Calu3 (cell line): ENCODE data around the gene ERLEC1. TPM values are rescaled to one million over a fixed set of nuclear protein-coding genes. Genes with fewer than 3 reads are reported as not detected.
"Not testable (repeated sequence)": the region's sequence is repeated elsewhere in the genome, so short reads cannot be mapped to it uniquely, and the experiment has no call there.

Experiments used
- BruUV-seq: library from RNA; stranded (reverse); fragments of 400-500 nt; replicated peaks from 2 replicates; lab custom pipeline; 2021; lab: Mats Ljungman, UMichigan
- CTCF ChIA-PET: fragments of 300-600 bp; sonication (Branson Sonifier 250); formaldehyde crosslinking; loops from one replicate; lab custom pipeline; 2022; ENCODE audit warnings: antibody characterized with exemption; lab: Charles Lee
- DNase-seq: peaks from one replicate; pipeline ENCODE4 v3.0.0; 2022
- H3K27ac Mint-ChIP-seq: one replicate; pipeline ENCODE4 v1.8.0; 2022; ENCODE audit warnings: mixed read lengths; ENCODE audit not compliant: unreplicated experiment
- H3K27me3 Mint-ChIP-seq: one replicate; pipeline ENCODE4 v1.8.0; 2022; ENCODE audit warnings: mixed read lengths; ENCODE audit not compliant: unreplicated experiment
- H3K36me3 Mint-ChIP-seq: one replicate; pipeline ENCODE4 v1.8.0; 2022; ENCODE audit warnings: mild to moderate bottlenecking, moderate library complexity, mixed read lengths; ENCODE audit not compliant: insufficient read depth, unreplicated experiment
- H3K4me1 Mint-ChIP-seq: one replicate; pipeline ENCODE4 v1.8.0; 2022; ENCODE audit warnings: mild to moderate bottlenecking, low read depth, mixed read lengths; ENCODE audit not compliant: unreplicated experiment
- H3K4me3 Mint-ChIP-seq: one replicate; pipeline ENCODE4 v1.8.0; 2022; ENCODE audit warnings: mild to moderate bottlenecking, low read depth, moderate library complexity, mixed read lengths; ENCODE audit not compliant: unreplicated experiment
- H3K9me3 Mint-ChIP-seq: one replicate; pipeline ENCODE4 v1.8.0; 2022; ENCODE audit warnings: low read depth, mixed read lengths; ENCODE audit not compliant: unreplicated experiment
- intact Hi-C: fragments of 100-400 bp; cut with micrococcal nuclease; formaldehyde crosslinking; loops from one replicate; pipeline ENCODE4 v1.10.0; 2022; ENCODE audit not compliant: unreplicated experiment
- total RNA-seq: library from RNA; stranded (reverse); gene quantifications from 2 replicates; pipeline ENCODE4 v1.2.3, GENCODE V29; 2022
- TF ChIP-seq, protein P1 (sequence below): fragments of 200-600 bp; IDR thresholded peaks from one replicate; pipeline ENCODE4 v1.8.0; 2022; ENCODE audit warnings: antibody characterized with exemption; ENCODE audit not compliant: unreplicated experiment

Gene ERLEC1
- total RNA-seq, 1 experiment from 2014 or later, result 51.9 TPM

DNA sequence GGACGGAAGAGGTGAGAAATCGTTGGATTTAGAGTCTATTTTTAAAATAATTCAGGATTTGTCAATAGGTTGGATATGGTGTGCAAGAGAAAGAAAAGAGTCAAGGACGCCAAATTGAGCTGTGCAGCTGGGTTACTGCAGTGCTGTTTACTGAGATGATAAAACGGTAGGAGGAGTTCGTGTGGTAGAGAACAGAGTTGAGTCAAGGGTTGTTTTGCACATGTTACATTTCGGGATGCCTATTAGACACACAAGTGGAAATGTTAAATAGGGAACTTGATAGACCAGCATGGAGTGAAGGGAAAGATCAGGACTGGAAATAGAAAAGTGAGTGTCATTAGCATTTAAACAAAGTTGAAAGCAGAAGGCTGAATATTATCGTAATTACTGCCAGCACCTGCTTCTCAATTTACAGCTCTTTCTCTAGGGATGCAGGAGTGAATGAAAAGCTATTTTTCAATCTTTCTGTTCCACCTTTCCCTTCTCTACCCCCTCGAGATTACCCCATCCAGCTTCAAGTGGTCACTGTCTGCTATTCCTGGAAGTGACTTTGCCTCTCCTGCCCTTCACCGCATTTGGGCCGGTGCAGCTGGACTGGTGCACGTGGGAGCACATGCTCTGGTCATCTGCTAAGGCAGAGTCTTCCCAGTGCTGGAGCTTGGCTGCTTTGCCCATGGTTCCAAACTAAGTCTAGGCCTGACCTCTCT is 42.6 kb downstream of the ERLEC1 start:
- H3K27me3 Mint-ChIP-seq, result no peaks in the 10 kb centered on the region
- TF ChIP-seq, protein P1, sequence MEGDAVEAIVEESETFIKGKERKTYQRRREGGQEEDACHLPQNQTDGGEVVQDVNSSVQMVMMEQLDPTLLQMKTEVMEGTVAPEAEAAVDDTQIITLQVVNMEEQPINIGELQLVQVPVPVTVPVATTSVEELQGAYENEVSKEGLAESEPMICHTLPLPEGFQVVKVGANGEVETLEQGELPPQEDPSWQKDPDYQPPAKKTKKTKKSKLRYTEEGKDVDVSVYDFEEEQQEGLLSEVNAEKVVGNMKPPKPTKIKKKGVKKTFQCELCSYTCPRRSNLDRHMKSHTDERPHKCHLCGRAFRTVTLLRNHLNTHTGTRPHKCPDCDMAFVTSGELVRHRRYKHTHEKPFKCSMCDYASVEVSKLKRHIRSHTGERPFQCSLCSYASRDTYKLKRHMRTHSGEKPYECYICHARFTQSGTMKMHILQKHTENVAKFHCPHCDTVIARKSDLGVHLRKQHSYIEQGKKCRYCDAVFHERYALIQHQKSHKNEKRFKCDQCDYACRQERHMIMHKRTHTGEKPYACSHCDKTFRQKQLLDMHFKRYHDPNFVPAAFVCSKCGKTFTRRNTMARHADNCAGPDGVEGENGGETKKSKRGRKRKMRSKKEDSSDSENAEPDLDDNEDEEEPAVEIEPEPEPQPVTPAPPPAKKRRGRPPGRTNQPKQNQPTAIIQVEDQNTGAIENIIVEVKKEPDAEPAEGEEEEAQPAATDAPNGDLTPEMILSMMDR, result no peak
- BruUV-seq, result no TSS peak
- no peak overlapping the region for H3K4me3 Mint-ChIP-seq
- H3K9me3 Mint-ChIP-seq, result no peaks in the 10 kb centered on the region
- no peaks in the 10 kb centered on the region for H3K36me3 Mint-ChIP-seq
- intact Hi-C loops, result no loop called here
- H3K27ac Mint-ChIP-seq, result no peak overlapping the region
- CTCF ChIA-PET, result no interaction called here
- H3K4me1 Mint-ChIP-seq, result no peaks in the 10 kb centered on the region
- no peak for DNase-seq

DNA sequence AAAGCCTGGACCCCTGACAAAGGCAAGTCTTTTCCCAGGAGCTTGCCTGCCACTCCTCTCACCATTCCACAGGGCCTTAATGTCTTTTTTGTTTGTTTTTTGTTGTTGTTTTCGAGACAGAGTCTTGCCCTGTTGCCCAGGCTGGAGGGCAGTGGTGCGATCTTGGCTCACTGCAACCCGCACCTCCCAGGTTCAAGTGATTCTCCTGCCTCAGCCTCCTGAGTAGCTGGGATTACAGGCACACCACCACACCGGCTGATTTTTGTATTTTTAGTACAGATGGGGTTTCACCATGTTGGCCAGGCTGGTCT is 43.1 kb downstream of the ERLEC1 start:
- CTCF ChIA-PET, result not testable (repeated sequence)

DNA sequence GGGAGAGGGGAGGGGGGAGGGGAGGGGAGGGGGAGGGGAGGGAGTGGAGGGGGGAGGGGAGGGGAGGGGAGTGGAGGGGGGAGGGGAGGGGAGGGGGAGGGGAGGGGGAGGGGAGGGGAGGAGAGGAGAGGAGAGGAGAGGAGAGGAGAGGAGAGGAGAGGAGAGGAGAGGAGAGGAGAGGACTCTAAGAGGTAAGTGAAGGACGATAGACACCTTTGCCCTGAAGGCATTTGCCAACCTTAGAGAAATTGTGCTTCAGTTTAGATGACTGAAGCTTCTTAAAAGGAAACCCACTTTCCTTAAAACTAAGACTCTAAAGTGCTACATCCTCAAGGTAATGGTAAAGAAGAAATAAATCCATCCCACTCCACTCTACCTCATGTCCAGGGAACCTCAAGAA is 53.7 kb downstream of the ERLEC1 start:
- H3K4me1 Mint-ChIP-seq, result no peaks in the 10 kb centered on the region
- no peaks in the 10 kb centered on the region for H3K9me3 Mint-ChIP-seq
- intact Hi-C loops, result no loop called here
- no peak for DNase-seq
- H3K27me3 Mint-ChIP-seq, result no peaks in the 10 kb centered on the region
- H3K36me3 Mint-ChIP-seq, result no peaks in the 10 kb centered on the region
- H3K4me3 Mint-ChIP-seq, result no peak overlapping the region
- H3K27ac Mint-ChIP-seq, result no peak overlapping the region
- no TSS peak for BruUV-seq
- CTCF ChIA-PET, result no interaction called here
- TF ChIP-seq, protein P1, result no peak

More for the DNA sequence above, 43.1 kb downstream of the ERLEC1 start:
- H3K27me3 Mint-ChIP-seq, H3K4me1 Mint-ChIP-seq, H3K27ac Mint-ChIP-seq, BruUV-seq, H3K4me3 Mint-ChIP-seq, DNase-seq, H3K9me3 Mint-ChIP-seq, intact Hi-C loops, H3K36me3 Mint-ChIP-seq: not testable (repeated sequence)

DNA sequence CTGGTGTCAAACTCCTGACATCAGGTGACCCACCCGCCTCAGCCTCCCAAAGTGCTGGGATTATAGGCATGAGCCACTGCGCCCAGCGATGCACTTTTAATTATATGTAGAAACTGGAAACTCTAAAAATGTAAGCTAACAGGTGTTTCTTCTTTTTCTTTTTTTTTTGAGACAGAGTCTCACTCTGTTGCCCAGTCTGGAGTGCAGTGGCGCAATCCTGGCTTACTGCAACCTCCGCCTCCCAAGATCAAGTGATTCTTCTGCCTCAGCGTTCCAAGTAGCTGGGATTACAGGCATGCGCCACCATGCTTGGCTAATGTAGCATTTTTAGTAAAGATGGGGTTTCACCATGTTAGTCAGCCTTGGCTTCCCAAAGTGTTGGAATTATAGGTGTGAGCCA is 54.8 kb downstream of the ERLEC1 start:
- CTCF ChIA-PET, result interaction anchor here (0.6 kb wide), 1 partner anchor 54 kb away, joined by 3 read pairs; no protein-coding TSS in a partner anchor
- DNase-seq, H3K27ac Mint-ChIP-seq, H3K36me3 Mint-ChIP-seq, H3K9me3 Mint-ChIP-seq, BruUV-seq, H3K4me1 Mint-ChIP-seq, H3K4me3 Mint-ChIP-seq, intact Hi-C loops, H3K27me3 Mint-ChIP-seq: not testable (repeated sequence)

DNA sequence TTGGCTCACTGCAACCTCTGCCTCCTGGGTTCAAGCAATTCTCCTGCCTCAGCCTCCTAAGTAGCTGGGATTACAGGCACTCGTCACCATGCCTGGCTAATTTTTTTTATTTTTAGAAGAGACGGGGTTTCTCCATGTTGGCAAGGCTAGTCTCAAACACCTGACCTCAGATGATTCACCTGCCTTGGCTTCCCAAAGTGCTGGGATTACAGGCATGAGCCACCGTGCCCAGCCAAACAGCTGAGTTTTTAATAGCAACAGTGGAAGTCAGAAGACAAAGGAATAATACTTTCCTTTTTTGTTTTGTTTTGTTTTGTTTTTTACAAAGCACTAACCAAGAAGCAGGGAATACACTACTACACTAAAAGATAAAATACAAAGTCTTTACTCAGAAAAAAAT is 56.0 kb downstream of the ERLEC1 start:
- no TSS peak for BruUV-seq
- Mint-ChIP-seq H3K4me3 (no peak overlapping the region), H3K27ac (no peak overlapping the region), H3K36me3 (peaks cover 6% of the 10 kb centered on the region), H3K9me3 (no peaks in the 10 kb centered on the region), H3K27me3 (no peaks in the 10 kb centered on the region), H3K4me1 (no peaks in the 10 kb centered on the region)
- TF ChIP-seq, protein P1, result no peak
- intact Hi-C loops, result no loop called here
- CTCF ChIA-PET, result no interaction called here
- no peak for DNase-seq
